GM12878 (cell line): Measurements from ENCODE around the gene OR5B2. TPM values are rescaled to one million over a fixed set of nuclear protein-coding genes. Genes with fewer than 3 reads are reported as not detected.

Source experiments
- ATAC-seq: fragments of 200-7000 bp; cut with Tn5 transposase; 3 replicates; pipeline ENCODE4 v1.9.1; 2020; ENCODE audit warnings: mild to moderate bottlenecking, moderate library complexity
- BruUV-seq: library from RNA; stranded (reverse); fragments of 400-500 nt; replicated peaks from 2 replicates; lab custom pipeline; 2021; lab: Mats Ljungman, UMichigan
- CTCF ChIA-PET: fragments of 300-600 bp; sonication (Branson Sonifier 250); formaldehyde crosslinking; extraction: SDS; loops from one replicate; lab custom pipeline; 2021; ENCODE audit warnings: inconsistent platforms; lab: Yijun Ruan, JAX
- POLR2A ChIA-PET: fragments of 350-600 bp; formaldehyde crosslinking; extraction: SDS; loops from one replicate; lab custom pipeline; 2021; ENCODE audit warnings: inconsistent platforms; lab: Charles Lee
- RAD21 ChIA-PET: fragments of 300-600 bp; sonication (Branson Sonifier 250); formaldehyde crosslinking; loops from one replicate; lab custom pipeline; 2023; ENCODE audit warnings: antibody characterized with exemption; ENCODE audit not compliant: unreplicated experiment; lab: Charles Lee
- SMC1A ChIA-PET: fragments of 300-600 bp; sonication (Branson Sonifier 250); formaldehyde crosslinking; loops from one replicate; lab custom pipeline; 2023; ENCODE audit not compliant: unreplicated experiment, uncharacterized antibody; lab: Charles Lee
- DNase-seq: peaks from one replicate; pipeline ENCODE4 v3.0.0-alpha.2; 2011; ENCODE audit warnings: low read depth, low spot score
- FAIRE-seq: peaks from 3 replicates; lab custom pipeline; 2011; peaks lifted over from hg19 to GRCh38; lab: Jason Lieb, UNC
- H2AFZ ChIP-seq: 2 replicates; pipeline ENCODE4 v1.6.0; 2011; ENCODE audit warnings: low read depth, low read length, control low read depth; ENCODE audit not compliant: control insufficient read depth
- H3K27ac ChIP-seq: 2 replicates; pipeline ENCODE4 v1.5.1; 2011; ENCODE audit warnings: control low read depth; ENCODE audit not compliant: control insufficient read depth, insufficient read depth
- H3K27me3 ChIP-seq, 2 experiments: replicated peaks in 1 of 2; 2 replicates each; pipeline versions ENCODE4 v1.6.0 to v1.6.1; 2011; ENCODE audit warnings: low read length in 1 of 2; ENCODE audit not compliant: control insufficient read depth in 2 of 2, insufficient read depth in 2 of 2
- H3K36me3 ChIP-seq, 2 experiments: 2 replicates each; pipeline ENCODE4 v1.5.1; 2011; ENCODE audit warnings: low read length in 1 of 2; ENCODE audit not compliant: control insufficient read depth in 2 of 2, insufficient read depth in 2 of 2
- H3K4me1 ChIP-seq: 2 replicates; pipeline ENCODE4 v1.6.1; 2011; ENCODE audit warnings: mild to moderate bottlenecking, low read length, moderate library complexity, mixed read lengths; ENCODE audit not compliant: control insufficient read depth, insufficient read depth
- H3K4me2 ChIP-seq: 2 replicates; pipeline ENCODE4 v1.6.0; 2011; ENCODE audit warnings: control low read depth; ENCODE audit not compliant: control insufficient read depth, insufficient read depth
- H3K4me3 ChIP-seq: fragments of 200-600 bp; sonication (generic); 2 replicates; pipeline ENCODE4 v1.5.1; 2016
- H3K79me2 ChIP-seq: 2 replicates; pipeline ENCODE4 v1.6.0; 2011; ENCODE audit warnings: low read length; ENCODE audit not compliant: control insufficient read depth, insufficient read depth
- H3K9ac ChIP-seq: 2 replicates; pipeline ENCODE4 v1.8.0; 2011; ENCODE audit warnings: low read length, control low read depth, mixed read lengths; ENCODE audit not compliant: control insufficient read depth, insufficient read depth
- H3K9me3 ChIP-seq: replicated peaks from 3 replicates; pipeline ENCODE4 v1.5.1; 2011; ENCODE audit warnings: mild to moderate bottlenecking, low read length; ENCODE audit not compliant: control insufficient read depth, insufficient read depth
- H4K20me1 ChIP-seq: 2 replicates; pipeline ENCODE4 v1.6.0; 2011; ENCODE audit not compliant: control insufficient read depth, insufficient read depth
- BCL11A ChIP-seq: IDR thresholded peaks from 2 replicates; pipeline ENCODE4 v1.6.1; 2011; ENCODE audit warnings: low read depth, low read length
- FOS ChIP-seq: IDR thresholded peaks from 3 replicates; pipeline ENCODE4 v1.6.1; 2011; ENCODE audit warnings: borderline replicate concordance; ENCODE audit not compliant: insufficient read length; ENCODE audit errors: extremely low read depth
- IRF4 ChIP-seq: IDR thresholded peaks from 2 replicates; pipeline ENCODE4 v1.6.1; 2011; ENCODE audit warnings: low read depth, low read length
- MLLT1 ChIP-seq: fragments of 450-650 bp; IDR thresholded peaks from 2 replicates; pipeline ENCODE4 v1.6.1; 2016; ENCODE audit warnings: mild to moderate bottlenecking
- NBN ChIP-seq: fragments of 450-650 bp; IDR thresholded peaks from 2 replicates; pipeline ENCODE4 v1.6.1; 2016
- SMAD5 ChIP-seq: IDR thresholded peaks from 2 replicates; pipeline ENCODE4 v1.6.1; 2016; ENCODE audit warnings: antibody characterized with exemption, low read depth
- SPI1 ChIP-seq: IDR thresholded peaks from 2 replicates; pipeline ENCODE4 v1.6.1; 2011; ENCODE audit warnings: low read depth, mild to moderate bottlenecking, low read length, moderate library complexity, borderline replicate concordance; ENCODE audit not compliant: insufficient read depth
- ZNF217 ChIP-seq: fragments of 450-650 bp; IDR thresholded peaks from 2 replicates; pipeline ENCODE4 v1.6.1; 2017; ENCODE audit warnings: antibody characterized with exemption, mild to moderate bottlenecking
- ZNF384 ChIP-seq: IDR thresholded peaks from 2 replicates; pipeline ENCODE4 v1.6.1; 2012; ENCODE audit warnings: low read depth, mild to moderate bottlenecking, low read length, improper control_type of control experiment, borderline replicate concordance
- in situ Hi-C: fragments of 300-500 bp; cut with MboI; formaldehyde crosslinking; loops from 9 replicates; pipeline ENCODE4 v1.14.3; 2018; ENCODE audit warnings: mixed read lengths
- intact Hi-C: fragments of 100-400 bp; cut with micrococcal nuclease; formaldehyde crosslinking; loops from one replicate; pipeline ENCODE4 v1.14.2; 2022; ENCODE audit not compliant: unreplicated experiment
- polyA plus RNA-seq, 11 experiments: library from polyadenylated mRNA; depleted of rRNA in 4 of 11; unstranded in 6 of 11; stranded (reverse) in 5 of 11; fragments of >200 nt; fragmentation: Nextera tagmentation in 4 of 11; fragmentation: Illumina TruSeq in 1 of 11; extraction: Ambion mirVana in 4 of 11; extraction: Trizol in 1 of 11; gene quantifications; 1 replicate in 1 of 11; 2 replicates in 10 of 11; pipeline versions ENCODE4 v1.2.1 to v1.2.3, GENCODE V29; 2011 to 2016; ENCODE audit warnings: inconsistent platforms in 2 of 11, missing spikeins in 2 of 11, low read depth in 1 of 11
- total RNA-seq, 4 experiments: library from RNA; depleted of rRNA in 3 of 4; stranded (reverse); fragments of >200 nt in 3 of 4; fragmentation: Illumina TruSeq in 1 of 4; extraction: Trizol in 1 of 4; gene quantifications; 2 replicates each; pipeline versions ENCODE4 v1.2.1 to v1.2.3, GENCODE V29; 2013 to 2021
- TF ChIP-seq, protein P1 (sequence below): IDR thresholded peaks from 2 replicates; pipeline ENCODE4 v1.6.1; 2011; ENCODE audit warnings: borderline replicate concordance, low read depth, mild to moderate bottlenecking, moderate library complexity, mixed read lengths, low read length; ENCODE audit not compliant: insufficient read depth; ENCODE audit errors: extremely low read length
- TF ChIP-seq, protein P2 (sequence below): fragments of 450-650 bp; IDR thresholded peaks from 2 replicates; pipeline ENCODE4 v1.6.1; 2018; ENCODE audit warnings: mild to moderate bottlenecking, low read depth, moderate library complexity; ENCODE audit not compliant: partially characterized antibody

Gene OR5B2
- total and polyA plus RNA-seq, 10 of the 15 experiments (the other 5 are each of a cell fraction or from before 2014, with no cell fraction given), result 0.26 TPM; not detected in 9

- H2AFZ ChIP-seq, result no peak overlapping the region
- no peak for TF ChIP-seq SPI1
- no peak for TF ChIP-seq BCL11A
- no peak for TF ChIP-seq ZNF384
- TF ChIP-seq ZNF217, result no peak
- TF ChIP-seq, protein P1, sequence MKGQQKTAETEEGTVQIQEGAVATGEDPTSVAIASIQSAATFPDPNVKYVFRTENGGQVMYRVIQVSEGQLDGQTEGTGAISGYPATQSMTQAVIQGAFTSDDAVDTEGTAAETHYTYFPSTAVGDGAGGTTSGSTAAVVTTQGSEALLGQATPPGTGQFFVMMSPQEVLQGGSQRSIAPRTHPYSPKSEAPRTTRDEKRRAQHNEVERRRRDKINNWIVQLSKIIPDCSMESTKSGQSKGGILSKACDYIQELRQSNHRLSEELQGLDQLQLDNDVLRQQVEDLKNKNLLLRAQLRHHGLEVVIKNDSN, result no peak
- no peak for TF ChIP-seq FOS
- TF ChIP-seq, protein P2, sequence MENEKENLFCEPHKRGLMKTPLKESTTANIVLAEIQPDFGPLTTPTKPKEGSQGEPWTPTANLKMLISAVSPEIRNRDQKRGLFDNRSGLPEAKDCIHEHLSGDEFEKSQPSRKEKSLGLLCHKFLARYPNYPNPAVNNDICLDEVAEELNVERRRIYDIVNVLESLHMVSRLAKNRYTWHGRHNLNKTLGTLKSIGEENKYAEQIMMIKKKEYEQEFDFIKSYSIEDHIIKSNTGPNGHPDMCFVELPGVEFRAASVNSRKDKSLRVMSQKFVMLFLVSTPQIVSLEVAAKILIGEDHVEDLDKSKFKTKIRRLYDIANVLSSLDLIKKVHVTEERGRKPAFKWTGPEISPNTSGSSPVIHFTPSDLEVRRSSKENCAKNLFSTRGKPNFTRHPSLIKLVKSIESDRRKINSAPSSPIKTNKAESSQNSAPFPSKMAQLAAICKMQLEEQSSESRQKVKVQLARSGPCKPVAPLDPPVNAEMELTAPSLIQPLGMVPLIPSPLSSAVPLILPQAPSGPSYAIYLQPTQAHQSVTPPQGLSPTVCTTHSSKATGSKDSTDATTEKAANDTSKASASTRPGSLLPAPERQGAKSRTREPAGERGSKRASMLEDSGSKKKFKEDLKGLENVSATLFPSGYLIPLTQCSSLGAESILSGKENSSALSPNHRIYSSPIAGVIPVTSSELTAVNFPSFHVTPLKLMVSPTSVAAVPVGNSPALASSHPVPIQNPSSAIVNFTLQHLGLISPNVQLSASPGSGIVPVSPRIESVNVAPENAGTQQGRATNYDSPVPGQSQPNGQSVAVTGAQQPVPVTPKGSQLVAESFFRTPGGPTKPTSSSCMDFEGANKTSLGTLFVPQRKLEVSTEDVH, result no peak
- no peak for TF ChIP-seq IRF4
- TF ChIP-seq SMAD5, result no peak
- no peak for TF ChIP-seq MLLT1
- TF ChIP-seq NBN, result no peak
- no peaks in the 10 kb centered on the region for H4K20me1 ChIP-seq
- RAD21 ChIA-PET, result no interaction called here
- no peak for DNase-seq
- CTCF ChIA-PET, result no interaction called here
- in situ Hi-C loops, result no loop called here
- POLR2A ChIA-PET, result no interaction called here
- no peaks in the 10 kb centered on the region; the same call in 2 of the 3 replicates for H3K9me3 ChIP-seq
- intact Hi-C loops, result no loop called here
- ATAC-seq, result no peak
- H3K27me3 ChIP-seq, result no peaks in the 10 kb centered on the region
- no peaks in the 10 kb centered on the region for H3K36me3 ChIP-seq
- no peak overlapping the region for H3K4me2 ChIP-seq
- no peak for FAIRE-seq
- H3K27ac ChIP-seq, result no peak overlapping the region
- H3K4me3 ChIP-seq, result no peak overlapping the region
- no peaks in the 10 kb centered on the region for H3K4me1 ChIP-seq
- BruUV-seq, result no TSS peak
- H3K9ac ChIP-seq, result no peak overlapping the region
- H3K79me2 ChIP-seq, result no peaks in the 10 kb centered on the region
- SMC1A ChIA-PET, result interaction anchor here (0.6 kb wide), 1 partner anchor 27 kb away, joined by 3 read pairs; no protein-coding TSS in a partner anchor
Observed at GRCh38 chr11:58394195-58394594, 33.7 kb downstream of the OR5B2 start.
